Hippocampal formation (tissue), 2 donors: Measurements from ENCODE around the gene BOK.

Experiments
- DNase-seq, 2 donors: peaks; one replicate each; lab custom pipeline; 2025; lab: John Stamatoyannopoulos, UW

Gene BOK

GRCh38 chr2:241598487-241598886 lies 39.9 kb downstream of the BOK start:
- no peak for DNase-seq

- DNase-seq, result no peak
Observed at GRCh38 chr2:241599615-241600014, 41.1 kb downstream of the BOK start.

- no peak for DNase-seq
Observed at GRCh38 chr2:241601841-241602240, 43.3 kb downstream of the BOK start.

GRCh38 chr2:241602720-241603119 lies 44.2 kb downstream of the BOK start:
- no peak for DNase-seq

GRCh38 chr2:241603686-241604085 lies 45.1 kb downstream of the BOK start:
- no peak for DNase-seq

- DNase-seq, result no peak
Observed at GRCh38 chr2:241606186-241606585, 47.6 kb downstream of the BOK start.

GRCh38 chr2:241607162-241607885 lies 48.8 kb downstream of the BOK start:
- no peak for DNase-seq

GRCh38 chr2:241608881-241609280 lies 50.3 kb downstream of the BOK start:
- no peak for DNase-seq

- peak; percentile 38 to 61 for DNase-seq
Observed at GRCh38 chr2:241609859-241610793, 51.6 kb downstream of the BOK start.

GRCh38 chr2:241611062-241611461 lies 52.5 kb downstream of the BOK start:
- DNase-seq, result no peak

- DNase-seq, result no peak
Observed at GRCh38 chr2:241612156-241613016, 53.8 kb downstream of the BOK start.

GRCh38 chr2:241613017-241613780 lies 54.7 kb downstream of the BOK start:
- no peak for DNase-seq

- no peak for DNase-seq
Observed at GRCh38 chr2:241615041-241615440, 56.5 kb downstream of the BOK start.

GRCh38 chr2:241615522-241616052 lies 57.0 kb downstream of the BOK start:
- DNase-seq, result no peak

GRCh38 chr2:241616168-241617125 lies 57.9 kb downstream of the BOK start:
- DNase-seq, result no peak

GRCh38 chr2:241617431-241618154 lies 59.0 kb downstream of the BOK start:
- DNase-seq, result no peak

GRCh38 chr2:241618296-241618805 lies 59.8 kb downstream of the BOK start:
- DNase-seq, result no peak

- DNase-seq, result no peak
Observed at GRCh38 chr2:241618829-241619228, 60.3 kb downstream of the BOK start.
